HG03103 (cell line): ENCODE results near the gene PON1.

ENCODE experiments used
- ATAC-seq: cut with Tn5 transposase; IDR thresholded peaks from one replicate; pipeline ENCODE4 v1.9.1; 2021; ENCODE audit warnings: low read depth; ENCODE audit not compliant: unreplicated experiment

Gene PON1

DNA sequence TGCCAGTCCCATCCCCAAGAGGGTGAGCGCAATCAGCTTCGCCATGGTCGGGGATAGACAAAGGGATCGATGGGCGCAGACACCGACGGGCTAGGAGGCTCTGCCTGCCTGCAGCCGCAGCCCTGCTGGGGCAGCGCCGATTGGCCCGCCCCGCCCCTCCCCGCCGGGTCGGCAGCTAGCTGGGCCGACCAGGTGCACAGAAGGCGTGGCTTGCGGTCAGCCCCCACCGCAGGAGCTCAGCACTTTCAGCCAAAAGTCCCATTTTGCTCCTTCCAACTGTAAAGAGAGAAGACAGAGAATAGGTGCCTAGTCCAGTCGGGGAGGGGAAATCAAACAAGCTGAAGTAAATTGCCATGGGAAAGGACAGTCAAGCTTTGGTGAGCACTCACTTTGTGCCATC, at the start of gene PON1:
Gene PON1 (minus strand): TSS at position 102 of the 400 bp plus-strand sequence. CDS start 57 bp downstream, at position 45.
- ATAC-seq = peak; percentile 57

DNA sequence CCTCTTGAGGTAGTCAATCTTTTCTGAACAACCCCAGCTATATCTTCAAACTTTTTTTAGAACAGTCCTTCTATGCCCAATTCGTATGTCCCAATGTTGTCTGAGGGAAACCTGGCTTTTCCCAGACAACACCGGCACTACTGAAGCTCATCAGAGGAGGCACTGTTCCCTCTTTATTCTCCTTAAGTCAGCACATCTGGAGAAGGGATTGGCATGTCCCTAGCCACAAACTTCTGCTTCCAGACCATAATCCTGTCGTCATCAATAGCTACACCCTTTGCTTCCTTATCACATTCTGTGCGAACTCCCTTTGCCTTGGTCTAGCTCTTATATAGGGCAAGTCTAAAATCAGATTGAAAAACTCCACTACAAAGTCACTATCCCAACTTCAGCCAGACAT, 49.0 kb upstream of the PON1 start:
- no peak for ATAC-seq

DNA sequence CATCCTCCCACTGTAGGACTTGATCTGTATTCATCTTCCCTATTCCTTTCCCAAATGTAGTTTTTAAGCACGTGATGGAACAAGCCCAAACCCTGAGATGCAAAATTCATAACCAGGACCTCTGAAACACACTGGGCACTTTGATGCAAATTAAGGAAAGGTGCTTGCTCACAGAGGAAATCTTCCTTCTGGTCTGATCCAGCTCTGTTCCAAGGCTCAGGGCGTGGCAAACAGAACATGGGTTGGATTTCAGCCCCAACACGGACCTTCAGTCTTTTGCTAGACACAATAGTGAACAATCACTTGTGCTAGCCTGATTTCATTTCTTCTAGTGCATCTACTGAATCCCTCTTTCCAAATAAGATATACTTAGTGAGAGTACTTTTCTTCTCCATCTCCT, 43.9 kb upstream of the PON1 start:
- no peak for ATAC-seq

DNA sequence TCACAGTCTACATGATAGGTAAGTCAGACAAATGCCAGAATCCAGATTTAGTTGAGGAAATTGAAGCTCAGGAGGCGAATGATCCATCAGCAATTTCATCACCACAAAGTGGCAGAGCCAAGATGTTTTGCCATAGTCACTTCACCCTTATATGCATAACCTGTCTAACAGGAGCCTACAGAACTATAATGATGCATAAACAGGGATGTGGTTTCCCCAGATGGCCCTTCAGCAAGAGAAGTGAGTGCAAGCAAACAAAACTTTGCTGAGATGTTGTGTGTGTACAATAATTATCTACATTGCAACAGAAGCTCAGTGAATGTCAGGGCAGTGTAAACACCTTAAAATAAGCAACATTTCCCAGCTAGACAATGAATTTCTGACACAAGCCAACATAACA, 43.3 kb upstream of the PON1 start:
- ATAC-seq = no peak

DNA sequence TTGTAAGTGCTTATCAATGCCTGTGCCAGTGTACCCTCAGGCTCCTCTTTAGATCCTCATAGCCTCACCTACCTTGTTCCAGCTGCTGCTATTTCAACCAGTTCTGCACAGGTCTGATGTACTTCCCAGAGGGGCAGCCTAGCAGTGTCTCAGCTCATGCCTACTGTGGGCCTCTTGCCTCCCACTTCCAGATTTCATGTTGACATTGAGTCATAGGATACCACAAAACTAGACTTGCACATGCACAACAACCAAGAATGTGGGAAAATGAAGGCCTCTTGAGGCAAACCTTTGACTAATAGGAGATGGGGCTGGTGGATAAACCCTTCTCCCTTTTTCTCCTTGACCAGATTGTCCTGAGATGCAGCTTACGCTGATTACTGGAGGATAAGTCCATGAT, 40.8 kb upstream of the PON1 start:
- no peak for ATAC-seq

DNA sequence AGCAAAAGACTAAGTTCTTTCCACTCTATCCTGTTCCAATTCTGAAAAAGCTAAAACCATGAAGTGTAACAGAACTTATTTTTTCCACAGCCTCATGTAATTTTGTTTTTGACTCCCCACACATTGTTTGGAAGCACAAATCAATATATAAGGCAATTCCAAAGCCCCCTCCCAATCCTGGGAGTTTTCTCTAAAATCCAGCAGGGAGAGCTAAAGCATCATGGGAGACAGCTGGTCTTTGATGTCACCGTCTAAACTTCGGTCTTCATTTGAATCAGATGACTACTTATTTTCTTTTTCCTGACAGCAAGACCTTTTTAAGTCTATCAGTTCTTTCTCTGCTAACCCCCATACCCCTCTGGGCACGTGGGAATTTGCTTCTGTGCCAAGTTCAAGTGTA, 33.3 kb upstream of the PON1 start:
- no peak for ATAC-seq

GRCh38 chr7:95342642-95343307, 18.4 kb upstream of the PON1 start:
- ATAC-seq = no peak

DNA sequence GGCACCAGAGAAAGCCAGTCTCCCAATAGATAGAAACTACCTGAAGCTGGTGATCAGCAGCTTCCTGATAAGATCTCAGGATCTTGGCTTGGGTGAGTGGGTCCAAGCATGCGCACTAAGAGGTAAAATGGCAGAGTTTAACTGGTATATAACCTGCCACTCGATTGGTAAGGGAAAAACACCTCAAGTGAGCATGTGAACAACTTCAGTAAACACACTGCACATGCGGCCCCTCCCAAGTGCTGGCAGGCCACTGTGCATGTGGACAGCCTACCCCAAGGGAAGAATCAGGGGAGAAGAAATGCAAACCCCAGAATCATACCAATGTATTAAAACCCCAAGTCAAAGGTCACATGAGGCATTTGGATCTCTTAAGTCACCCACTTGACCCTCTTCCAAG, 17.7 kb upstream of the PON1 start:
- ATAC-seq = no peak

DNA sequence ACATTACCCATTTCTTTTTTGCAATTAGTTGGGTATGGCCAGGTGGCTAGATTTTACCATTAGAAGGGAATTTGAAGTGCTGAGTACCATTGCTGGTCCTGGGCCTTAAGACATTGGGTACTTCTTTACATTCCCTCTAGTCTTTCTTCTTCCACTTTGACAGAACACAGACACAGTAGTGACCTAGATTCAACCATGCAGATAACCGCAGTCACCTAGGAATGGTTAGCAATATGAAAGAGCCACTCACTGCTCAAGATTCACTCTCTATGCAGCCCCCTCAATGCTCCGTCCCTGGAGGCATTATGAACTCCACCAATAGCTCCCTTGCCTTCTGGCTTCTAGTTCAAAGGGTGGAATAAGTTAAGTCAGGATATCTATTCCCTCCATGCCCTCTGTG, 16.2 kb upstream of the PON1 start:
- no peak for ATAC-seq

DNA sequence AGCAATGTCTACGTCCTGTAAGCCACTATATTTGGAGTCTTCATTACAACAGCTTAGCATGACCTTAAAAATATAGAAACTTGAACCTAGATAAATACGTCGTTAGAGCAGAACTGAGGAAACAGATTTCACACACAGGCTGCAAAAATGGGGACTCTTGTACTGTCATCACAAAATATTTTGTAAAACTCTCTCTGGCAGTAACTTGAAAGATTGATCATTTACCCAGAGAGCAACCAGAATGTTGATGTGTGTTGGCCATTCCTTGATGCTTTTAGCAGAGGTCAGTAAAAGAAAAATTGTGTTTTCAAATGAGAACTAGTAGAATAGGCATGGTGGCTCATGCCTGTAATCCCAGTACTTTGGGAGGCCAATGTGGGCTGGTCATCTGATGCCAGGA, 14.5 kb upstream of the PON1 start:
- ATAC-seq = no peak

DNA sequence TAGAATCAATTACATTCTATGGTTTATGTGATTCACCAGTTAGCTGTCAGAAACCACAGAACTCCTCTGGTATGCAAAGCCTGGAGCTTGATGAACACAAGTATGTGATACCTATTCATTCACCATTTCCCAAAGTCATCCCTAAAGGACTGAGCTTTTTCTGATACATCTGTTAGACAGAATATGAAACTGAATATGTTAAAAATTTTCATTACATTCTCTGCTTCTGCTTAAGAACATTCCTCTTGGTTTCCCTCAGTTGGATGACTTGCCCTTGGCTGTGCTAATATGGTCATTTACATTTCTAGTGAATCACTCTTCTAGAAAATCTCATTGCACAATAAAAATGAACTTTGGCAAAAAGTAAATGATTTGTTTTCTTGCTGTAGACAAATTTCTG, 10.8 kb upstream of the PON1 start:
- ATAC-seq = no peak

DNA sequence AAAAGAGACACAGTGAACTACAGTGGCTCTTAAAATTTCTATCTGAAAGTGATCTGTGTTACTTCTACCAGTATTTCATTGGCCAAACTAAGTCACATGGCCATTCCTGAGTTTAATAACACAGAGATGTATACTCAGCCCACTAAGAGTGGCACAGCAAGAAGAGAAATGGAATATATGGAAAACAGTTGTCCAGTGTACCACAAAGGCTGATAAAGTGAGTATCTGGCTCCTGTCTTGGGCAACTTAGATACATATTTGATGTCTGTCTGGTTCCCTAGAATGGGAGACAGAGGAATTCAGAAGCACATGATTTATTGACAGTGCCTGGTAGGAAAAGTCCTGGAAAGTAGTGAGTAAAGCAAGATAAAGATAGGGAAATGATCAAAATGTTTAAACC, 10.1 kb upstream of the PON1 start:
- no peak for ATAC-seq

- peak; percentile 32 for ATAC-seq
Measured at GRCh38 chr7:95330961-95331337, 6.6 kb upstream of the PON1 start.

DNA sequence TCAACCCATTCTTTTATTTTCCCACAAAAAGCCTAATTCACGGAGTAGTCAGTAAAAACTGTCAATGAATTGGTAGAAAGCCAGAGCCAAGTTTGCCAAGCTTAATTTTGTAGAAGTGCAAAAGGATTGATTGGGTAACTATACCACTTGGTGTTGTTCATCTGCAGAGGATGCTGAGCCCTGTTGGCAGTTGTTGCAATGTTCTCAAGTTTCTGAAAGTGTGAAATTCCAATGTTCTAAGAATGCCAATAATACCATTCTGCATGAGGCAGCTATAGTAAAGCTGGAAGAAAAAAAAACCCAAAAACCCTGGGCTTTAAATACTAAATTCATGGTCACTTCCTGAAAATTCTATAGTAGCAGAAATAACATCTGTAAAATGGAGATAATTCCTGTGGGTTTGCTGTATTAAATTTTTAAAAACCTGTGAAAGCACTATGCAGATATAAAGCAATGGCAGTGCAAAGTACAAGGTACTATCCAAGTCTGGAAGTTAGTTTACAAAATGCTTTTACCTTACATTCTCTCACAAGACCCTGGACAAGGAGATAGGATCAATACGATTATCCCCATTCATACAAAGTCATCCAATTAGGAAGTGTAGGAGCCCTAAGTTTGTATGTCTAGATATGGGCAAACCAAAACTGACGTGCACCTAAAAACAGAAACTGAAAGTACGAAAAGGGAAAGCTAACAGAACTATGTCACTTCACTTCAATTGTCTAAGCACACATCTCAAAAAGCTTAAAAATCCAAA, 6.0 kb upstream of the PON1 start:
- peak; percentile 92 for ATAC-seq

DNA sequence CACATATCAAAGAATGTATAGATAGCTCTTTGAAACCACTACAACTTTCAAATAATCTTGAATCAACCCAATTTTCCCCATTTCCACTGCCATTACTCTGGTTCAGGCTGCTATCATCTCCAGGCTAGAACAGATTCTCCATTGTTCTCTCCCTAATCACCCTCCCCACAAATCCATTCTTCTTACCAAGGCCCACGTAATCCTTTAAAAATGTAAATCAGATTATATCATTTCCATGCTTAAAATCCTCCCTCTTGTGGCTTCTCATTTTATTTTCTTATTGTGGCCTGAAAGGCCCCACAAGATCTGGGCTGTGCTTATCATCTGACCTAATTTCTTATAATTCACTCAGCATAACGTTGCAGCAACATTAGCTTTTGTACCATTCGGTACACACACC, 3.0 kb upstream of the PON1 start:
- no peak for ATAC-seq

DNA sequence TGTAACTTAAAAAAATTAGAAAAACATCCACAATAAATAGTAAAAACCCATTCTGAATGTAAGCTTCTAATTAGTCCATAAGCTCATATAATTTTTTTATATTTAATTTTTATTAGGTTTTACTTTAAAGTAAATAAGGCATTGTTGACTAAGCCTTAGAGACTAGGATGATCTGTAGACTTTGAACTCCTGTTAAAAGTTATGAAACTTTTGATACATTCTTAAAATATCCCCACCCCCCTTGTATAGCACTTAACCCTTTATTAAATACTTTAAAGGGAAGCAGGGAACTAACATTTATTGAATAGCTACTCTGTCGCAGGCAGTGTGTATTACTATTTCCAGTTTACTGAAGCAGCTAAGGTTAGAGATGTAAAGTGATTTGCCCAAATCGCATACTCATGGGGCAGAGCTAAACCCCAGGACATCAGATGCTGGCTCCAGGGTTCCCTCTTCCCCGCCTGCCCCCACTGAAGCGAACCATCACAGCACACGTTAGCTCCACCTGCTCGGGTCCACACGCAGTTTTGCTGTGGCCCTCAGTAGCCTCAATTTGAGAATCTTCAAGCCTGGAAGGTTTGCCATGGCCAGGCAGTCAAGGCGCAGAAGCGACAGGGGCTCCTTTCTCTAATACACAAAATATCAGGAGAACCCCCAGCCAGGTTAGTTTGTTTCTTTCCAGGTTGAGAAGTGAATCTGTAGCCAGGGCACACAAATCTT, 762 bp downstream of the PON1 start:
- ATAC-seq = no peak

DNA sequence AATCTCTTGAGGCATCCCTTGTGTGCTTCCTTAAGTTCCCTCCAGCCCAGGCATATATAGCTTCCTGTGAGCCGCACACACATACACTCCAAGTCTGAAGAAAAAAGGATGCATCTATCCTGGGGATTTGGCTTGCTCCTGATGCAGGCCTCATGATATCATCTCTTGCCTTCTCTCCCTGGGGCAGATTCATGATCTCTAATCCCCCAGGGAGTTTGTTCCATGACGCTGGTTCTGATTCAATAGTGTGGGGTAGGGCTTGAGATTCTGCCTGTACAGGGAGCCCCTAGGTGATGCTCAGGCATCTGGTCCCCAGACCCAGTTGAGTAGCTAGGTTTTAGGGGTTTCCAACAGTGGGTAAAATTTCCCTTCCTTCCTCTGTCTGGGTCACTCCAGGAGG, 1.5 kb downstream of the PON1 start:
- ATAC-seq = no peak

DNA sequence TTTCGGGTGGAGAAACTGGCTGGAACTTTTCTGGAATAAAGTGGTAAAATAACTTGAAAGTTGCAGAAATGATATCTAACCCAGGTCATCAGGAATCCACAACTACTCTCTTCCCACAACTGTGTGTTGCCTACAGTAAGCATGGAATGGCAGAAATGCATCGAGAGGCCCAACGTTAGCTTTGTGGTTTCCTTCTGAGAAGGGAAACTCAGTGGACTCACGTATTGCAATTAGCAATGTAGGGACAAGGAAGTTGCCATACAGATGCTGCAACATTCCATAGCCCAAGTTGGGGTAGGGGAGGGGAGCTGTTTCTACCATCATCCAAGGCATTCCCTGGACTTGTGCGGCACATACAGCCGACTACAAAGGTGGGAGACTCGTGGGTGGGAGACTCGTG, 1.9 kb downstream of the PON1 start:
- no peak for ATAC-seq

DNA sequence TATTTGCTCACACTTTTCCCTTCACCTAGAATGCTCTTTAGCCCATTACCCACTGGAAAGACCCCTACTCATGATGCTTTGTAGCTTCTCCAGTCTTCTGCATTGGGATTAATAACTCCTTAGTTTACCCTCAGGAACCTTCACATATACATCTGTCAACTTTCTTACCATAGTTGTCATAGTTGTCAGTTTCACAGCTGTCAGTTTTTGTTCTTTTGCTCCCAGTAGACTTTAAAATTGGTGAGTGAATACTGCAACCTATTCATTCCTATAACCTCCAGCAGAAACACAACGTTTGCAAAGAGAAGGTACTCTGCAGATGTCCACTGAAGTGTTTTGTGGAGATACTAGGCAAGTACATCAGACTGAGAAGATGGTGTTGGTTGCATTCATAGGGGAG, 2.6 kb downstream of the PON1 start:
- no peak for ATAC-seq

DNA sequence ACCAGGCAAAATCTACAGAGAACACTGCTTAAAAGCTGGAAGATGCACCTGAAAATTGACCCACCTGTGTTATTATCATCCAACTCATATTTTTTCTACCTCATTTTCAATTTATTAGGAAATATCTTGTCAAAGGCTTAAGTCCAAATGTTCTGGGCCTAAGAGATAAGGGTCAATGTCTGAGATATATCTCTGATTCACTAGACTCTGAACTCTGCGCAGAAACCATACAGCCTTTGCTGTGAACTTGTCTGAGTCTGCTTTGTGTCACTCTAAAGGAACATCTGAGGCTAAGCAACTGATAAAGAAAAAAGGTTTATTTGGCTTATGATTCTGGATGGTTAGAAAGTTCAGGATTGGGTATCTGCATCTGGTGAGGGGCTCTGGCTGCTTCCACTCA, 3.7 kb downstream of the PON1 start:
- ATAC-seq = no peak

GRCh38 chr7:95319570-95319969, 4.8 kb downstream of the PON1 start:
- ATAC-seq = no peak
